ENCODE data around the gene MTLN.
"Not testable (repeated sequence)": the region's sequence is repeated elsewhere in the genome, so short reads cannot be mapped to it uniquely, and the experiment has no call there.

The MTLN gene

DNA sequence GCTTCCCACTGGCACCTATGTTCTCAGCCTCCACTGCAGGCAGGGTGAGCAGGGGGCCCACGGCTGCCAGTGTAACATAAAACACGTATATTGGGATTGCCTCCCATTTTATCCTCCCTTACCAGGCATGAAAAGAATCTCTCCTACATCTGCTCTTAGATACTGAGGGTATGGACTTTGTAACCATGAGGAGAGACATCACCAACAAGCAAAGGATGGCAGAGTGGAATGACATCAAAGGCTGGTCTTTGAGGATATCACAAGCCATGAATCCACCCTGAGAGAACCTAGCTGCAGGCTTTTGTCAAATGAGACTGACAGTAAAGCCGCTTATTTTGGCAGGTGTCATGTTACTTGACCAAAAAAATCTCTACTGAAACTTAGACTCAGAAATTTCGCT lies 14.9 kb downstream of the MTLN start:
- DNase-seq, result no peak

DNA sequence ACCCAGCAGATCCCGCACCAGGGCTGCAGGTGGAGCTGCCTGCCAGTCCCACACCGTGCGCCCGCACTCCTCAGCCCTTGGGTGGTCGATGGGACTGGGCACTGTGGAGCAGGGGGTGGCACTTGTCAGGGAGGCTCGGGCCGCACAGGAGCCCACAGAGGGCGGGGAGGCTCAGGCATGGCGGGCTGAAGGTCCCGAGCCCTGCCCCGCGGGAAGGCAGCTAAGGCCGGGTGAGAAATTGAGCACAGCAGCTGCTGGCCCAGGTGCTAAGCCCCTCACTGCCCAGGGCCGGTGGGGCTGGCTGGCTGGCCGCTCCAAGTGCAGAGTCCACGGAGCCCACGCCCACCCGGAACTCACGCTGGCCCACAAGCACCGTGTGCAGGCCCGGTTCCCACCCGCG lies 22.2 kb downstream of the MTLN start:
- not testable (repeated sequence) for DNase-seq

DNA sequence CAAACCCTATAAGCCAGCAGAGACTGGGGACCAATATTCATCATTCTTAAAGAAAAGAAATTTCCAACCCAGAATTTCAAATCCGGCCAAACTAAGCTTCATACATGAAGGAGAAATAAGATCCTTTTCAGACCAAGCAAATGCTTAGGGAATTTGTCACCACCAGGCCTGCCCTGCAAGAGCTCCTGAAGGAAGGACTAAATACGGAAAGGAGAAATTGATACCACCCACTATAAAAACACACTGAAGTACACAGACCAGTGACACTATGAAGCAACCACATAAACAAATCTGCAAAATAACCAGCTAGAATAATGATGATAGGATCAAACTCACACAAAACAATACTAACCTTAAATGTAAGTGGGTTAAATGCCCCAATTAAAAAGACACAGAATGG lies 29.9 kb downstream of the MTLN start:
- no peak for DNase-seq

DNA sequence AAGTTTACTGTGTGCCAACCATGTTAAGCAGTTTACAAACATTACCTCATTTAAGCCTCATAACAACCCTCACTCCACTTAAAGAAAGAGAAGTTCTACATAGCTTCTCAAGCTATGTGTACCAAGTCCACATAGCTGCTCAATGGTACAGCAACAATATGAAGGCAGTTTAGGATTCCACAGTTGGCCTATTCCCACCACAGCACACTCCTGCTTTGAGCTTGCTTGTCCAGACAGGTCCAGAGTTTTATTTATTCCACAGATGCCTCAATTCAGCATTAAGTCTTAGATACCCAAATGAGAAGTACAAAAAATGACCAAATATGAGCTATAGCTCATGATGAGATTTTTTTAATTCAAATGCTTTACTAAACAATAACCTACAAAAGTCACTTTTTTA lies 32.3 kb downstream of the MTLN start:
- DNase-seq, result no peak

DNA sequence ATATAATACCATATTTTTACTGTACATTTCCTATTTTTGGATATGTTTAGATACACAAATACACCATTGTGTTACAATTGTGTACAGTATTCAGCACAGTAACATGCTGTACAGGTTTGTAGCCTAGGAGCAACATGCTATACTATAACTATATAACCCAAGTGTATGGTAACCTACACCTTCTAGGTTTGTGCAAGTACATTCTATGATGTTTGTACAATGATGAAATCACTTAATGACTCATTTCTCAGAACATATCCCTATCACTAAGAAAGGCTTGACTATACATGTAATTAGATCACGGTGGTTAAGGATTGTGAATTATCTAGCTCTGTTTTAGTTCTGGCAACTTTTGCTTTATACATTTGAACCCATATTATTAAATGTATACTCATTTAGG lies 38.8 kb downstream of the MTLN start:
- no peak for DNase-seq

DNA sequence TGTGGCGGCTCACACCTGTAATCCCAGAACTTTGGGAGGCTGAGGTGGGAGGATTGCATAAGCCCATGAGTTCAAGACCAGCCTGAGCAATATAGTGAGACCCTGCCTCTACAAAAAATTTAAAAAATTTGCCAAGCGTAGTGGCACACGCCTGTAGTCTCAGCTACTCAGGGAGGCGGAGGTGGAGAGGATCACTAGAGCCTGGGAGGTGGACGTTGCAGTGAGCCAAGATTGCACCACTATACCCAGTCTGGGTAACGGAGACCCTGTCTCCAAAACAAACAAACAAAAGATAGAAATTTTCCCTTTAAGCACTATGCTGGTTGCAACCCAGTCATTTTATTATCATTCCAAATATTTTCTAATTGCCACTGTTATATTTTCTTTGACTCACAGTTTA lies 39.8 kb downstream of the MTLN start:
- no peak for DNase-seq

DNA sequence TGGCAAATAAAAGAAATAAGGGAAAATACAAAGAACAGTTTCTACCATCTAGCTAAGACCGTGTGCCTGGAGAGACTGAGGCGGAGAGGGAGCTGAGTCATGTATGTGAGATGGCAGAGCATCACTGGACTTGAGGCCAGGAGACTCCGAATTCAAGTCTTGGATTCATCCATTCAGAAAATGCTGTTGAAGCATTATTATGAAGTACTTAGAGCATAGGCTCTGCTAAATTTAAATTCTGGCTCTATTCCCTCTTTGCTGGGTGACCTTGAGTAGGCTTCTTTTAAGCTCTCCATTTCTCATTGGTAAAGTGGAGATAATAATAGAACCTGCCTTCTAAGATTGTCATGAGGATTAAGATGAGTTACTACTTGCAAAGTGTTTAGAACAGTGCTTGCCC lies 42.2 kb downstream of the MTLN start:
- DNase-seq, result no peak

DNA sequence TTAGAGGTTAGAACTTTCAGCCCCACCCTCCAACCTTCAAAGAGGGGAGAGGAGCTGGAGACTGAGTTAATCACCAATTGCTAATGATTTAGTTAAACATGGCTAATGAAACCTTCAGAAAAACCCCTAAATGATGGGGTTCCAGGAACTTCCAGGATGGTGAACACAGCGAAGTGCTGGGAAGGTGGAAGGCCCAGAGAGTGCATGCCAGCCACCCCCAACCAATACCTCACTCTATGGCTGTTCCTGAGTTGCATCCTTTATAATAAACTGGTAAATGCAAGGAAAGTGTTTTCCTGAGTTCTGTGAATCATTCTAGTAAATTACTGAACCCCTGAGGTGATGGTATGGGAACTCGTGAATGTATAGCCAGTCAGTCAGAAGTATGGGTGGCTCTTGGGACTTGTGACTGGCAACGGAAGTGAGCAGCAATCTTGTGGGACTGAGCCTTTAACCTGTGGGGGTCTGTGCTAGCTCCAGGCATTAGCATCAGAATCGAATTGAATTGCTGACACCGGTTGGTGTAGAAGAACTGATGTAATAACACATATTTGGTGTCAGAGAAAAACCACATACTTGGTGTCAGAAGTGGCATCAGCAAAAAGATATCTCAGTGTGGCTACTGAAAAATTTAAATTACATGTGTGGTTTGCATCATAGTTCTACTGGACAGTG lies 44.9 kb downstream of the MTLN start:
- DNase-seq, result no peak

DNA sequence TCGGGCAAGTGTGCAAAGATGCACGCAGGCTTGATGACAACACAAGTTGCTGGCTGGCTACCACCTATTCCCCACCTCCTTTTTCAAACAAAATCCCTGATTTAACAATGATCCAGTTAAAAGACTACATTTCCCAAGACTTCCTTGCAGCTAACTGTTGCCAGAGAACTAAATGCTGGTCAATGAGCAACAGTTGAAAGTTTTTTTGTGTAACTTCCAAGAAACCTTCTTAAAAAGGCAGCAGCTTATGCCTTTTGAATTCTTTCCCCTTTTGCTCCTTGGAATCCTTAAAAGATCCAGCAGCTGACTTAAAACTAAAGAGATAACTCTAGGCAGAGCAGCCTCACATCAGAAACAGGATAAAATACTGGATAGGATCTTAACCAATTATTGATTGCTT lies 46.1 kb downstream of the MTLN start:
- no peak for DNase-seq

All from NCI-H1417 treated with DMSO at 0.1 percent for 48 hours (cell line).